ENCODE results near the gene UNK.

DNA sequence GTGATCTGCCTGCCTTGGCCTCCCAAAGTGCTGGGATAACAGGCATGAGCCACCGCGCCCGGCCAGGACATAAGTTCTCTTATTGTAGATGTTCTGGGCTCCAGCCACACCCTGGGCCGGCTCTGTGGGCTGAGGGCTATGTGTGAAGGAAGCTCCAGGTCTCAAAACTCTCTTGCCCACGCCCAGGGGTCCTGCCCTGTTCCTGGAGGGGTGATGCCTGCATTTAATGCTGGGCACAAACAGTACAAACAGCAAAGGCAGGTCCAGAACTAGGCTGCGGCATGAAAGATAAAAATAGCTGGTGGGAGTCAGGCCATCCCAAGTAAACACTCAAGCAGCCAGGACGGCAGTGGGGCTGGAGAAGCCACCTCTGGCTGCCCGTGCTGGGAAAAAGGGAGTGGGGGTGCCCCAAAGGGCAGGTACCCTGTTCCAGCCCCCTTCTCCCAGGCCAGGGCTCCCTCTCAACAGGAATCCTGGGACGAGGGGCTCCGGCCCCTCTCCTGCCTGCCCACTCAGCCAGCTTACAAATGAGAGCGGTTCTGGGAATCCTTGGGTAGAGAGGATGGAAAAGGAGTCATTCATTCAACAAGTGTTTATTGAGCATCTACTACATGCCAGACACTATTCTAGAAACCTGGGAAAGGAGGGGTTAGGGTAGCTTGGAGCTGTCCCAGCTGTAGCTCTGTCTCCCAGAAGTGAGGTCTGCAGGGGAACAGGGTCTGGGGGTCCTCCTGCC lies 89.1 kb downstream of the UNK start:
- TF ChIP-seq, protein P1, sequence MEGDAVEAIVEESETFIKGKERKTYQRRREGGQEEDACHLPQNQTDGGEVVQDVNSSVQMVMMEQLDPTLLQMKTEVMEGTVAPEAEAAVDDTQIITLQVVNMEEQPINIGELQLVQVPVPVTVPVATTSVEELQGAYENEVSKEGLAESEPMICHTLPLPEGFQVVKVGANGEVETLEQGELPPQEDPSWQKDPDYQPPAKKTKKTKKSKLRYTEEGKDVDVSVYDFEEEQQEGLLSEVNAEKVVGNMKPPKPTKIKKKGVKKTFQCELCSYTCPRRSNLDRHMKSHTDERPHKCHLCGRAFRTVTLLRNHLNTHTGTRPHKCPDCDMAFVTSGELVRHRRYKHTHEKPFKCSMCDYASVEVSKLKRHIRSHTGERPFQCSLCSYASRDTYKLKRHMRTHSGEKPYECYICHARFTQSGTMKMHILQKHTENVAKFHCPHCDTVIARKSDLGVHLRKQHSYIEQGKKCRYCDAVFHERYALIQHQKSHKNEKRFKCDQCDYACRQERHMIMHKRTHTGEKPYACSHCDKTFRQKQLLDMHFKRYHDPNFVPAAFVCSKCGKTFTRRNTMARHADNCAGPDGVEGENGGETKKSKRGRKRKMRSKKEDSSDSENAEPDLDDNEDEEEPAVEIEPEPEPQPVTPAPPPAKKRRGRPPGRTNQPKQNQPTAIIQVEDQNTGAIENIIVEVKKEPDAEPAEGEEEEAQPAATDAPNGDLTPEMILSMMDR (IDR thresholded peaks at IDR 0.05) = no peak
- TF ChIP-seq POLR2A (IDR thresholded peaks at IDR 0.05) = no peak
